HG02588 (cell line): ENCODE data around the gene KIAA0513.

Experiments used
- ATAC-seq: cut with Tn5 transposase; IDR thresholded peaks from one replicate; pipeline ENCODE4 v1.9.1; 2021; ENCODE audit warnings: mild to moderate bottlenecking, moderate library complexity; ENCODE audit not compliant: unreplicated experiment

KIAA0513 gene

GRCh38 chr16:85003725-85004586, 23.6 kb upstream of the KIAA0513 start:
- ATAC-seq: no peak

GRCh38 chr16:85004587-85005205, 22.9 kb upstream of the KIAA0513 start:
- no peak for ATAC-seq

- ATAC-seq: no peak
These were observed 22.1 kb upstream of the KIAA0513 start for GRCh38 chr16:85005285-85006069.

GRCh38 chr16:85006639-85007038, 21.0 kb upstream of the KIAA0513 start:
- no peak for ATAC-seq

- ATAC-seq: no peak
These were observed 19.9 kb upstream of the KIAA0513 start for GRCh38 chr16:85007496-85008214.

- no peak for ATAC-seq
These were observed 19.3 kb upstream of the KIAA0513 start for GRCh38 chr16:85008271-85008670.

GRCh38 chr16:85010446-85010930, 17.1 kb upstream of the KIAA0513 start:
- no peak for ATAC-seq

GRCh38 chr16:85010931-85011845, 16.4 kb upstream of the KIAA0513 start, which contains the start of gene ZDHHC7:
Gene ZDHHC7 (minus strand): TSS chr16:85011535. CDS start chr16:84990618, 20,917 bp downstream.
- ATAC-seq: peak; percentile 89

- no peak for ATAC-seq
These were observed 15.7 kb upstream of the KIAA0513 start for GRCh38 chr16:85011846-85012284.

- no peak for ATAC-seq
These were observed 13.3 kb upstream of the KIAA0513 start for GRCh38 chr16:85014311-85014710.

- ATAC-seq: no peak
These were observed 12.0 kb upstream of the KIAA0513 start for GRCh38 chr16:85015481-85016187.

- ATAC-seq: no peak
These were observed 10.4 kb upstream of the KIAA0513 start for GRCh38 chr16:85017151-85017550.

GRCh38 chr16:85017633-85018032, 10.0 kb upstream of the KIAA0513 start:
- ATAC-seq: no peak

- ATAC-seq: no peak
These were observed 8.9 kb upstream of the KIAA0513 start for GRCh38 chr16:85018529-85019236.

GRCh38 chr16:85019659-85020245, 7.8 kb upstream of the KIAA0513 start:
- no peak for ATAC-seq

GRCh38 chr16:85025781-85026653, 1.6 kb upstream of the KIAA0513 start:
- no peak for ATAC-seq

GRCh38 chr16:85026703-85027102, 892 bp upstream of the KIAA0513 start:
- no peak for ATAC-seq
